CD4-positive, alpha-beta T cell treated with Interleukin-15 for 1 hour (primary cell): ENCODE data around the gene LRPPRC.
"Not testable (repeated sequence)": the region's sequence is repeated elsewhere in the genome, so short reads cannot be mapped to it uniquely, and the experiment has no call there.

Experiments used
- DNase-seq: peaks from one replicate; pipeline ENCODE4 v3.0.0-alpha.2; 2020

Gene LRPPRC

DNA sequence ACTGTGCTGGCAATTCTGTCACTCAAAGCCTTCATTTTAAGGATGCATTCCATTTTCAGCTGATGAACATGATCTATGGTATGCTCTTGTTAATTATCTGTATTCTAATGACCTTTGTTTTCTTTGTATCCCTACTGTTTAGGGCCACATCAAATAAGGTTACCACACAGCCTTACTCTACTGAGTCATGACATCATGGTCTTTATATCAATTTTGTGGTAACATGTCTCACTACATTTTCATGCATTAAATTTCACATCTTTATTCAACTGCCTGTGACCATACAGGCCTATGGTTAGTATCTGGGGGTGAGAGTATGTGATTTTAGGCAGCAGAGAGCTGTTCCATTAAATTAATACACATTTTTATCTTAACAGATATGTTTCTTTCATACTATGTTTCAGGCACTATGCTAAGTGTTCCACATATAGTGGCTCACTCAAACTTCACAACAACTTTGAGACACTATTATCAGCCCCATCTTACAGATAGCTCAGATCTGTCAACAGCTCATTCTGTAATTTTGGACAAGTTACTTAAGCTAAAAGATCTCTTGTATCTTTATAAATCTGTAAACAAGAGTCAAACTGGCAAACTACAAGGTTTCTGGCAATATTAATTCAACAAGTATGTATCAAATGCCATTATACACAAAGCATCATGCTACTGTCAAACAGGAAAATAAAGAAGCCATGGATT lies 18.0 kb downstream of the LRPPRC start:
- DNase-seq, result no peak

DNA sequence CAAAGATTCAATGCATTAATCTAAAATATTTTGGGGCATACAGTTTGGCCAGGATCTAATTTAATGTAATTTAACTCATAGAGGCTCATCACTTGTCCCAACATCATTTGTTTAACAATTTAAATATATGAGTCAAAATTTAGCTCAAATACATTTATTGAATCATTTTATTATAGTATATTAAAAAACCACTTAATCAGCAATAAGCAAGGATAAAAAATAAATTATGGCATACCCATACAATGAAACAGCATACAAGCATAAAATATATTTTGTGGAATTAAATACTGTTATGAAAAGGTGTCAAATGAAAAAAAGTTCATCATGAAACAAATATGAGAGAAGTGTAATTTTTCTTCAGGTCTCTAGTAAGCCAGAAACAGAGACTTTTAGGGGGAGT lies 34.9 kb downstream of the LRPPRC start:
- no peak for DNase-seq

DNA sequence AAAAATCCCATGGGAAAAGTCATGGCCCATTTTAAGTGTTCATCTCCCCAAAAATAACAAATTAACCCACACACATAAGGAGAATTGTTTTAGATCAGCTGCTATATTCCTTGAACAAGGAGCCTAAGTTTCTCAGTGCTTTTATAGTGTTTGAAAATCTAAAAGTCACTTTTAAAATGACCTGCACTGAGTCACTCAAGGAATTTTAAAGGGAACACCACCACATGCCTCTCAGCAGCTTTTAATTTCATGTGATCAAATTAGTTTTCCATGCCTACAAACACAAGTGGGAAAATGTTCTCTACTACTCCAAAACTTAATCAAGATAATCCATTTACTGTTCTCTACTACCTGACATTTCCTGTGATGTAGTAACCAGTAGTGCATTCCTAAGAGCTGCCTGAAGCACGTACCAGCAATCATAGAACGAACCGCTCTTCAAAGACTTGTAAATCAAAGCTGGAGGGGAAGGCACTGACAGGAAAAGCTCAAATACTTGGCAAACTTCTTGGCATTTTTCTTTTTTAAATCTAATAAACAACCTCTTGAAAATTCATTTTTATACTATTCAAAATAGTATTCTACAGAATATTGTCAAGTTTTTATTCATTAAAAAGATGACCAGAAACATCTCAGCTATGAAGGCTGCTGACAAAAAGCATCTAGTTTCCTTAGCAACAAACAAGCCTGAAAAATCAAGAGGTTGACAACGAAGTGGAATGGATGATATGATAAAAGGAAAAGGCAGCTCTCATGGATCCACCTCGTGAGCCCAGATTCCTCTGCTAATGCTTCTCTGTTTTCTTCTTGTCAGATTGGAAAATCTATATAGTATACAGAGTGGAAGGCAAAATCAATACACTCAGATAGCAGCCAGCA lies 37.2 kb downstream of the LRPPRC start:
- no peak for DNase-seq

DNA sequence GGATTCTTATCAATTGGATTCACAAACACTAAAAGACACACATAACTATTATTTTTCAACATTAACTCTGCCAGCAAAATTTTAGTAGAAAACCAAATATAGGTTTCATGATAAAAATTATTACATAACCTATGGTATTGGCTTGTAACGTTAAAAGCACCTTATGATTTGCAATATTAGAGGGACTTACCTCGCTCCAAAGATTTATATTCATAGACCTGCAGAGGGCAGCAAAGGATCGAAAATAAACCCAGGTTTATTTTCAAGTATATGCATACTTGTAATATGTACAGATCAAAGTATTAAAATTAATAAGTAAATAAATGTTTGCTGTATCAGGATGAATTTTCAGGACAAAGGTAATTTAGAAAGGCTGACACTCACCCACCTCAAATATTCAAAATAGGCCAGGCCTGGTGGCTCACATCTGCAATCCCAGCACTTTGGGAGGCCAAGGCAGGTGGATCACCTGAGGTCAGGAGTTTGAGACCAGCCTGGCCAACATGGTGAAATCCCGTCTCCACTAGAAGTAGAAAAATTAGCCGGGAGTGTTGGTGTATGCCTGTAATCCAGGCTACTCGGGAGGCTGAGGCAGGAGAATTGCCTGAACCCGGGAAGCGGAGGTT lies 45.3 kb downstream of the LRPPRC start:
- no peak for DNase-seq

DNA sequence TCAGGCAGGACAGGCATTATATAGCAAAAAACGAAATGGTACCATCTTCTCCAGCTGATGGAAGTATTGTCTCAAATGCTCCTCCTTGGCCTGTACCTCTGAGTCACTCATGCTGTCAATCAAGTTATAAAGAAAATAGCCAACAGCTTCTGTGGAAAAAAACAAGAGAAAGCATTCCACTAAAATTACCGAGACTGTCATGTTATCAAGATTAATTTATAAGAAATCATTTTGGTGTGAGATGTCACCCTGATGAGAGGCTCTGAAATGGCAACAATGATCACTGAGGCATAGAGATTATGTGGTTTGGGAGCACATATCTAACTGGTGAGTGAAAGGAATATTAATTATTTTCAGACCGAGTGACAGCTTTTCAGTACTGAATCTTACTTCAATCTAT lies 47.4 kb downstream of the LRPPRC start:
- no peak for DNase-seq

DNA sequence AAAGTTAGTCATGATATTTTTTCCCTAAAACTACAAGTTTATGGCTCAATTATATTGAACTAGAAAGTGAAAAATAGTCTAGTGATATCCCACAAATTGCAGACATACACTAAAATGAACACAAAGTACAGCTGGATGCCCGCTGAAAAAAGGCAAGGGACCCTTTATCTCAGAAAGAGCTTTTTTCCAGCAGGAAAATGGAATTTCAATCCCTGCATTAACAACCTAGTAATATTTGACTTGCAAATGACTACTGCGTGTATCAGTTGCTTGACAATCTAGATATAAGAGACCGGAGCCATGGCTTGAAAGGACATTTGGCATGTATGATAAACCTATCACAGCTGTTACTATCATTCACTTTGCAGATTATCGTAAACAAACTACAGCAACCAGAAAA lies 49.1 kb downstream of the LRPPRC start:
- no peak for DNase-seq

DNA sequence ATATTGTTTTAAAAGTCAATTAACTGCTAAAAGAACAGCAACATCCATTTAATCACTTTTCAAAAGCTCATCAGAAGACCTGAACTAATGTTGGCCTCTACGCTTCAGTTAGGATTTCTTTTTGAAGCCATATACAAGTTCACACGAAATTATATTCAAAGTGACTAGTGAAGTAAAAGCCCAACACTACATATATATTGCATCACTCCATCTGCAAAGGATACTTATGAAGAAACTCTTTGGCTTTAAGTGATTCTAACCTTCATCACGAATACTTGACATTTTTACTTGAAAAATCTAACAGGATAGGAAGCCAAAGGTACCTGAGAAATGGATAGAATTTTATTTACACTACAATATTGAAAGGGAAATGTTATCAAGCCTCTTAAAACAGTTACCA lies 50.4 kb downstream of the LRPPRC start:
- no peak for DNase-seq

DNA sequence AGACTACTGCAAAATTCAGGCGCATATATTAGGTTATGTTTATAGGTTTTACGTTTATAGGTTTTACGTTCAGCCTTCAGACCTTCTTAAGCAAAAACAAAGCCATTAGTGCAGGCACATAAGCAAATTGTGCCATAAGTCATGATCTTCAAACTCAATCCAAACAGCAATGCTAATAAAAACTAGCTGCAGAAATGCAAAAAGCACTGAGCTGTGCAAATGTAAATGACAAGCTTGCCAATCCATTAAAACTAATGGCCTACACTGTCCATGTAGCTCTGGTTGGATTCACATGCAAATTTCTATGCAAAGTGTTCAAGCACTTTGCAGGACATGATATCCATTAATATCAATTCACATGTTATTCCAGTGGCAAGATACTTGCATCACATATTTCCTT lies 50.9 kb downstream of the LRPPRC start:
- DNase-seq, result no peak

DNA sequence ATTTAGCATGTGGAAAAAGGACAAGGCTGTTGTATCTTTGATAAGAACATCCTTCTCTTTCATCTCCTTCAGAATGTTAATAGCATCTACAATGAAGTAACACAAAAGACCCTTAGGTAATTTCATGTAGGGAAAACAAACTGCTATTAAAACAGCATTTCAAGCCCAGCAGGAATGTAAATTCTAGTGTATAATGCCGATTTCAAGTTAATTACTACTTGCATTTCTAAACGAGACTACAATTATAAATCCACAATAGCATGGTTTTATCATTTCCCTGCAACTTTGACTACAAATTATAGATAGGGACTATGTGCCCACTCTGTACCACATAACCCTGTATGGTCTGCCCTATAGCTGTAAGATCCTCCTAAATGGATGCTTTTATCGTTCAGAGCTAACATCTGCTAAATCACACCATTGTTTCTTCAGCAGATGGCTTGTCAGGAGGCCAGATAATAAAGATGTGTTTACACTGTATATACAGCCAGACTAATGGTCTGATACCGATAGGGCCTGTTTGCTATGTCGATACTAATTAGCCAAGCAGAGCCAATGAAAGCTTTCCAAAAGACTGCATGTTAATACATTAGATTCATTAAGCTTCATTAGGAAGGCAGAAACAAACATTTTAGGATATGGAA lies 51.9 kb downstream of the LRPPRC start:
- no peak for DNase-seq

DNA sequence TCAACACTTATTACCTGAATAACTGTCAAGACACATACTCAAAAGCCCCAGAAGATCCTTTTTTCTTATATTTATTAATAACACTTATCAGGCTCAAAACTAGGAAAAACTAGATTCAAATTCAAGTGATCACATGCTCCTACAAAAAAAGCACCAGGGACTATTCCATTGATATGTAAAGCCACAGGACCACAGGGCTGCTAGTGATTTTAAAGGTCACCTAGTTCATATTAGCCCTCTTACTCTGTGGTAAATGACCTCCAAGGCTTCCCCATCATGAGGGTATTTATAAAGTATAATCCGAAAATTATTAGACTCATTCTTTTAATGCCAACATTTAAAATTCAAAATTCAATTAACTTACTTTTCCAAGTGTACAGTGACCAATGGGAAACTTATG lies 52.5 kb downstream of the LRPPRC start:
- DNase-seq, result no peak

DNA sequence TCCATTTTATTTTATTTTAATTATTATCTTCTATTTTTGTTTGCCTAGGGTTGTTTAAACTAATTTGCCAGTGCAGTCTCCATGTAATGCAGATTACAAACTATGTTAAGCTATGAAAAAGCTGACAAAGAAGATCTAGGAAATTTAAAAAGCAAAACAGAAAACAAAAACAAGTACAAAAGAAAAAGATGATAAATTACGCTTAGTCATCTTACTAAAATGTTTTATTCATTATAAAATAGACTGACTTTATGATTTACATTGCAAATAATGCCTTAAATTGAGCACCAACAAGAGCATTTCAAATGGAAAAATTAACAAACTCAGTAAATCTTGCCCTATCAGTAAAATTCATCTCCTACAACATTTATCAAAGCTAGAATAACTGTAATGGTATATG lies 52.9 kb downstream of the LRPPRC start:
- DNase-seq, result no peak

DNA sequence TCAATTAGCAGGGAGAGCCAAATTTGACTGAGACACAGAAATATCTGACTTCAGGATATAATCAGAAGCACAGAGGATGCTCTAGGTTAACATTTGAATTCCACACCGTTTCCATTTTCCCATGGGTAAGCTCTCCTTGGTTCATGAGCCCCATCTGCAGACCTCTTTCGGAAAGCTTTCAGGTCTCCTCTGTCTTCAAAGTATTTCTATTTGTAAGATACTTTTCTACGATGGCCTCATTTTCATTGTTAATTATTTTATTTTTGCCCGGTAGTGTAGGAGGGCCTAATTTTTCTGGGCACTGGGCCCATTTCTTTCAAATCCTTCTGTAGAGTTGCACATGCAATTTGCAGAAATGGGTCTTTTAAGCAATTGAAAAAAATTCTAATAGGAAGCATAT lies 53.8 kb downstream of the LRPPRC start:
- no peak for DNase-seq

DNA sequence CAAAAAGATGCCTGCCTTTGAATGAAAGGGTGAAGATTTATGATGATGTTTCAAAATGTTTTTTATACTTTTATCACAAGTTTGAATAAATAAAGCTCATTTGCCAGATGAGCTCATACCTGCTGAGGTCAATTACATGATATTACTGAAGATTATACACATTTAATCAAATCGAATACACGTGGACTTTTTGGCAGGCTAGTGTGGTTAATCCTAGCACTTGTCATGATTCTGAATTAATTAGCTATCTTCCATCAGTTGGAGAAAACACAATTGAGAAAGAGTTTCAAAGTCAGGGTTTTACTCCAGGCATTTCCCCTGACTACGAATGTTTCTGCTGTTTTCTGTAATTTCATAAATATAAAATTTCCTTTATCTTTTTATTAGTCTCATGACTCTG lies 54.4 kb downstream of the LRPPRC start:
- no peak for DNase-seq

DNA sequence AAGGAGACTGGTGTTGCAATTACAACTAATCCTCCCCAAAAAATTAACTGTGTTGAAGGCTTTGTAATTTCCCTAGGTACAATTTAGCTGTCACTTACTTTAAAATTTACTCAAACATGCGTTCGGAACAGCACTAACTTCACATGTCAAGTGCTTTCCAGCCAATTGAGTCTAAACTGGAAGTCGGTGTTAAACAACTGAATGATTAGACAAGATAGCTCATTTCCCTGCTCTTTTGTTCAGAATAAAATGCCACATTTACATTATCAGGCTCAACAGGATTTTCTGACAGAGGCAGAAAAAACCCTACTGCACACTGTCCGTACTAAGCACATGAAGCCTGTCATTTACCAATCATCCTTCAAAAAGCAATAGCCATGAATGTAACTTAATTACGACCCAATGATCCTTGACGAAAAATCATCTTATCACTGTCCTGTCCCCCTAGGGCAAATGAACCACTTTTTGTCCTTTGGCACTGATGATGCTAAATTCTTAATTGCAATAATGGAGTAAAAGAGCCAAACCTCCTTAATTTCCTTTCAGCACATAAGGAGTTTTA lies 56.0 kb downstream of the LRPPRC start:
- no peak for DNase-seq

DNA sequence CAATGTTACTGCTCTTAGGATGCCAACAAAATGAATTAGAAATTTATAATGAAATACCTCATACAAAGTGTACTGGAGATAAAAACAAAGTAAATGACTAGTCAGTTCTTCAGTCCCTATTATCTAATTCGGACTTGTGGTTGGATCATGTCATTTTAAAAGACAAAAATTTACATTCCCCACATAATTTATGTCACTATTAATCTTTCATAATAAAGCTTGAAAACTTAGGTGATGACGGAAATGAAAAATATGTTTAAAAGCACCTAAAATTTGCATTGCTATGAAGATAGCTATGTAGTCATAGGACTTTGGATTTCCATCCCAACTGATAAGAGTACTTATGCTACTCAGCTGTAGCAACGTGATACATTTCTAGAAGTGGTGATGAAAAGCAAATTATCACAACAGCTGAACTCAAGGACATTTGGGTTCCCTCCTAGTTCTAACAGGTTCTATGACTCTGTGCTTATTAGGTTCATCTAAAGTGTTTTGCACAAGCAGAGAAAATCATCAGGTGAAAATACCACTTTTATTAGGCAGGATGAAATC lies 58.4 kb downstream of the LRPPRC start:
- no peak for DNase-seq

DNA sequence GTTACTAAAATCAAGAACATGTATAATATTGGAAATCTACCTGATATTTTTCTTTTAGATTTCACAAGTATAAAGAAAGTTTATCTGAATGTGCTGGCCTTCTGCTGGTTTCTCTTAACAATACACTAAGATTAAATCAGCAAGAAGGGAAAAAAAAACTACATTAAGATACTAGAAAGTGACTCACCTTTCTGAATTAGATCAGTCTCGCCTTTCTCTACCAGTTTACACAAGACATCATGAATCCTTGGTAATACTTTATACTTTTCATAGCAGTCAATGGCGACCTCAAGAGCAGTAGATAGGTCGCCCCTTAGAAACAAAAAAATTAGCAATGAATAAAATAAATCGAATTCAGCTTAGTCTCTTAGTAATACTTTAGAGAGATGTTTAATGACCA lies 61.2 kb downstream of the LRPPRC start:
- DNase-seq, result no peak

DNA sequence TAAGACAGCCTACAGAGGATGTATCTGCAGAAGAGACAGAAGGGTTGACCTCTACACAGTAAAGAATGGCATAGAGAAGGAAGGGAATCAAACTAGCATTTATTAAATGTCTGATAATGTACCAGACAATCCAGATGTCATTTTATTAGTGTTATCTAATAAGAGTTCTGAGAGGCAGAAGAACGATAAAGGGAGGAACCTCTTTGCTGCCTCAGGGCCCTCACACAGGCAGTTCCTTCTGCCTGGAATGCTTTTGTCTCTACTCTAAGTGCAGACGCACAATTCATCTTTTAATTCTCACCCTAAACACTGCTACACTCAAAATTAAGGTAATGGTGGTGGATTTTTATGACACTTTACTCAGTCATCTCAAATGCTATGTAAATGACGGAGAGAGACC lies 64.5 kb downstream of the LRPPRC start:
- DNase-seq, result no peak

DNA sequence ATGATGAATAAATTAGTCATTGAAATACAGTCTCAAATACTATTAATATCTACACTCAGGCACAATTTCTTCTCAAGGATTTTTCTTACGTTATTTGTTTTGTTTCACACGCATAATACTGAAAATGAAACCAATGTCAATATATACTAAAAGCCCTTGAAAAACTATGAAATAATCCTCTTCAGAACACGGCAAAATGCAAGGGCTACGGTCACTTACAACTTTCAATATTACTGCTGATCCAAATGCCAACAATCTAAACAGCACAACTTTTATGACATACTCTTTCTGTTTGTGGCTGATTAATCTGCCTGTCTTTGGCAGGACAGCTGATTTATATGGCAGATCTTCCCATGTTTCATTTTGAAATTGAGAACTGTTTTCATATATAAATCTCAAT lies 68.3 kb downstream of the LRPPRC start:
- no peak for DNase-seq

DNA sequence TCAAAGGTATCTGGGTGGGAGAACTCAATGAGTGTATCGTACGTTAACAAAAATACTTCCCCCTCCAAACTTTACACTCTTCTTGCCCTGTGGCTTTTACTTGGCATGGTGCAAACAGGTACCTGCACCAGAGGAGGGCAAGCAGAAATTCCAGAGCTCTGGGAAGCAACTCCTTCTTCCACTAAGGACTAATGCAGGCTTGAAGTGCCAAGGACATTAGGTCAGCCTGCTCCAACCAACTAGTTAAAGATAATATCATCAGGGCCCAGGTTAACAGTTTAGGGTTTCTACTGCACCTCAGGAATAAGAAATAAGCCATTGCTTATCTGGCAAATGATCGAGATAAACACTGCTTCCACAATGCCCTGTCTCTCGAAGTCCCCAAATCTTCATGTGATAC lies 70.4 kb downstream of the LRPPRC start:
- DNase-seq, result no peak

DNA sequence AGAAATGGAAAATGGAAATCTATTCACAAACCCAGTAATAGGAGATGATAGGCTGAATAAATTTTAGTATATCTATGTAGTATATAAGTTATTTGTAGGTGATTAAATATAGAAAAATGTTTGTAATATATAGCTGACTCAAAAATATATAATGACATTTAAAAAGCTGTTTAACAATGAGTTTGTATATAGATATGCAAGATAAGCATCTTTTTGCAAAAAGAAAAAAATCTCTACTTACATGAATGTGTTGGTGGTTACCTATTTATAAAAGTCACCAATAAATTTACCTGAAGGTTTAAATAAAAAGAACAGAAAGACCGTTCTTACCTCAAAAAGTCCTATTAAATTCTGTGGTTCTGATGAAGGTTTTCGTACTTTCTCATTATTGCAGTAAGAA lies 71.3 kb downstream of the LRPPRC start:
- DNase-seq, result no peak

DNA sequence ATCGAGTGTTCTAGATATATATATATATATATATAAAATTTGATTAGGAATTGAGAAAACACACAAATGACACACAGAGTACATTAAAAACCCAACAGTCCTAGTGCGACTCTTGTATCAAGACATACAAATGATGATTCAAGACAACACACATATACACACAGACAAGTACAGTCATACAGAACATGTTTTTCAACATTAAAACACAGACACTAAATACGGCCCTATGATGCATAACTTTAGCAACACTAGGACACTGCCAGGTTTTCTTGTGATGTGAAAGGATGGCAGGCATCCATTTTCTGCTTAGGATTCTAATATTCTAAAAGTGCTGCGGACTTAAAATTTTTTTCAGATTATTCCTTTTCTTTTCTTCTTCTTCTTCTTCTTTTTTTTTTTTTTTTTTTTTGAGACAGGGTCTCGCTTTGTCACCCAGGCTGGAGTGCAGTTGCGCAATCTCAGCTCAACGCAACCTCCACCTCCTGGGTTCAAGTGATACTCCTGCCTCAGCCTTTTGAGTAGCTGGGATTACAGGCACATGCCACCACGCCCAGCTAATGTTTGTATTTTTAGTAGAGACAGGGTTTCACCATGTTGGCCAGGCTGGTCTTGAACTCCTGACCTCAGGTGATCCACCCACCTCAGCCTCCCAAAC lies 84.5 kb downstream of the LRPPRC start:
- not testable (repeated sequence) for DNase-seq

DNA sequence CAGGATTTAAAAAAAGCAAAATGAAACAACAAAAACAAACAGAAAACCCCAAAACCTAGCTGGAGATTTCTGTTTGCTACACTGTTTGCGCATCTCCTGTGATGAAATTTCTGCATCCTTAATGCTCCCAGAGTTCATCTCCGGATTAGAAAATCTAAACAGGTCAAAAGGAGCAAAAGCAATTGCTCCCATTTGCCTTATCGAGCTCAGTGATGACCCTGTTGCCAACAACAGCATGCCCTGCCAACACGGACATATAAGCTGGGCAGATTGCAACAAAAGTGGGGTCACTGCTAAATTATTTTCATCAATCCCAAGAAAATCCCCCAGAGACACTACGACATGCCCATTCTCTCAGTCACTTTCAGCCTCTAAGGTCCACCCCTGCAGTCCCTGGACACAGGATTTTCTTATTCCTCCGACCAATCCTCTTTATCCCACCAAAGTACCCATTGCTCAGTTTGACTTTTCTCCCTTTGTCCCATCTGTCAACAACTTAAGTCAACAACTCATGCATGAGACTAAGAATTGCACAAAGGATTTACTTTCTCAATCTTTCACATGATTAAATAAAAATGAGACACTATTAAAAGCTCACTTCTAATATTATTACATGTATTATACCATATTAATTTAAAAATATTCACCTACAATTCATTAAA lies 89.2 kb downstream of the LRPPRC start:
- DNase-seq, result no peak
